Dermis microvascular lymphatic vessel endothelial cell (primary cell): ENCODE data around the gene DCP1A. TPM values are rescaled to one million over a fixed set of nuclear protein-coding genes. Genes with fewer than 3 reads are reported as not detected.
"Not testable (repeated sequence)": the region's sequence is repeated elsewhere in the genome, so short reads cannot be mapped to it uniquely, and the experiment has no call there.

ENCODE experiments used
- DNase-seq, 2 donors: peaks; one replicate each; pipeline versions ENCODE4 v3.0.0 to v3.0.0-alpha.2; 2010; ENCODE audit warnings: low read depth in 2 of 2
- total RNA-seq: library from RNA; depleted of rRNA; stranded (reverse); fragments of >200 nt; gene quantifications from 2 replicates; pipeline ENCODE4 v1.2.1, GENCODE V29; 2014

Gene DCP1A
- total RNA-seq, 1 donor from 2014 or later, result 8.9 TPM

DNA sequence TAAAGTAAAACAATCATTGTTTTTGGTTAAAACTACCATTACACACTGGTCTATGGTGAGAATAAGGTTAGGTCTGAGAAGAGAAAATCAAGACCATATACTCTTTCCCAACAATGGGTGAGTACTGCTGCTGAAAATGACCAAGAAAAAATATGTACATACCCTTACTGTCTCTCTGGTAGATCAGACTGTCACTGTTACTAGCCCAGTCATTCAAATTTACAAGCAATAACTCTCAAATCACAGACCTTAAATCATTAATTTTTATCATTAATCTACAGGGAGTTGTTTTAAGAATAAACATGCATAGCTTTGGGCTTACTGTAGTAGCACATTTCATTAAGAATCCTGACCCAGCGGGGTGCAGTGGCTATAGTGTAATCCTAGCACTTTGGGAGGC is 17.4 kb downstream of the DCP1A start:
- no peak for DNase-seq

- no peak for DNase-seq
Observed at GRCh38 chr3:53328746-53329145, 18.6 kb downstream of the DCP1A start.

DNA sequence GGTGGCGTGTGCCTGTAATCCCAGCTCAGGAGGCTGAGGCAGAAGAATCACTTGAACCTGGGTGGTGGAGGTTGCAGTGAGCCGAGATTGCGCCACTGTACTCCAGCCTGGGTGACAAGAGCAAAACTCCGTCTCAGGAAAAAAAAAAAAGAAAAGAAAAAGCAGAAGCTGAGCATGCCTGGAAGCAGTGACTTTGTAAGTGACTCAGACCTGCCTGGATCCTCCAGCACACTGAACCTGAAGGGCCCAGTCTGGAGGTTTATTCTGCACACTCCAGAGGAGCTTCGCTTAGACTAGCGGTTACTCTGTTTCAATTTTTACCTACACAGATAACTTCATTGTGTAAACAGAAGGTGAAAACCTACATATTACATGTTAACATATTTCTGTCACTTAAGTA is 19.4 kb downstream of the DCP1A start:
- DNase-seq, result not testable (repeated sequence)

DNA sequence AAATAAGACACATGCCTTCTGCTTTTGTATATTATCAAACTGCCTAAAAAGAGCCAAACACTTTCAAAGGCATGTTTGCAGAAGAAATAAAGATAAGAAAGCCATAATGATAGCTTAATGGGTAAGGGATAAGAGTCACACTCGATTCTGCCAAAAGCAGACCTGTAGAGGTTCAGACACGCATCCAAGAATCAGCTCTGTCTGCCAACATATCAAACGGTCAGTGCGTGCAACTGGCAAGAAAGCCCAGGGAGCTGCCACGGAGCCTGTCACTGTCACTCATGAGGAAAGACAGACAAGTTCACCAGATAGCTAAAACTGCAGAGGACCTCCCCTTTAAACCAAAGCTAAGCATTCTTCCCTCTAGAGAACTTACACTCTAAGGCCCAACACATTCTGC is 23.2 kb downstream of the DCP1A start:
- no peak for DNase-seq

DNA sequence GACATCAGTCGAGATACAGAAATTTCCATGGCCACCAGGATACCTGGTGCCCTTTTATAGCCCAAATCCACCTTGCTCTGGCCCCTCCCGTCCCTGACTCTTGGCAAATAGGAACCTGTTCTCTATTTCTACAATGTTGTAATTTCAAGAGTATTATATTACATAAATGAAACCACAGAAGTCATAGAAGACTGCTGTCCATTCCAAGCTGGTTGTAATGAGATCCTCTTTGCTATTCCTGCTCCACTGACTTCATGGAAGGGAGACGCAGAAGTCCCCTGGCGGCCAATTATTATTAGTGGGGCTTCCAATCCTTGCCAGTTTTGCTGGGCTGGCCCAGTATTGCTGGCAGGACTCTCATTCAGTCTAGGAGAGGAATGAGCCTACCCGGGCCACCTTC is 26.6 kb downstream of the DCP1A start:
- no peak for DNase-seq

- no peak for DNase-seq
Observed at GRCh38 chr3:53318522-53318921, 28.8 kb downstream of the DCP1A start.

DNA sequence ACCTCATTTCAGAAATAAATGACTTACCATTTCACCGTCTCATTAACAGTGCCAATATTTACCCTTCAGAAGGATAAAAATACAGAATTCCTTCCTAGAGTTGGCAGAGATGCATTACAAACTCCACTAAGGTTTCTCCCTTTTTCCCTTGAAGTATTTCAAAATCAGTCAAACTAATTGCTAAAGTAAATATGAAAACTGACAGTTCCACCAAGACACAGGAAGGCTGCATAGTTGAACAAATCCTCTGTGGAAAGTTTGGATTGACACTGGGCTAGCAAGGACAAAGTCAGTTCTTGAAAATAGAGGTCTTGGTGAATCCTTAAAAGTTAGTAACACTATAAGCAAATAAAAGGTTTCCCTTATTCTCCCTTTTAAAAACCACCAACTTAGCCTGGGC is 34.5 kb downstream of the DCP1A start:
- no peak for DNase-seq

DNA sequence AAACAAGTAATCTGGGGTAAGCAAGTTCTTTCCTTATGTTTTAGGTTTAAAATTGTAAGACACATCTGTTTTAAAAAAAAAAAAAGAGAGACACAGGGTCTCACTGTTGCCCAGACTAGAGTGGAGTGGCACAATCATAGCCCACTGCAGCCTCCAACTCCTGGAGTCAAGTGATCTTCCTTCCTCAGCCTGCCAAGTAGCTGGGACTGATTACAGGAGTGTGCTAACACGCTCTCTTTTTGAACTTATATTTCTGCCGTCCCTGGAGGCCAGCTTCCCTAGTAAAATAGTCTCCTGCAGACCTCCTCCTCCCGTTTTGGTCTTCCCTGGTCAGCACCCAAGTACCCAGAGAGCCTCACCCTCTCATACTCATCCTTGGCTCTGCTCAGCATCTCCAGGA is 35.5 kb downstream of the DCP1A start:
- no peak for DNase-seq

- DNase-seq, result no peak
Observed at GRCh38 chr3:53303957-53304356, 43.4 kb downstream of the DCP1A start.

DNA sequence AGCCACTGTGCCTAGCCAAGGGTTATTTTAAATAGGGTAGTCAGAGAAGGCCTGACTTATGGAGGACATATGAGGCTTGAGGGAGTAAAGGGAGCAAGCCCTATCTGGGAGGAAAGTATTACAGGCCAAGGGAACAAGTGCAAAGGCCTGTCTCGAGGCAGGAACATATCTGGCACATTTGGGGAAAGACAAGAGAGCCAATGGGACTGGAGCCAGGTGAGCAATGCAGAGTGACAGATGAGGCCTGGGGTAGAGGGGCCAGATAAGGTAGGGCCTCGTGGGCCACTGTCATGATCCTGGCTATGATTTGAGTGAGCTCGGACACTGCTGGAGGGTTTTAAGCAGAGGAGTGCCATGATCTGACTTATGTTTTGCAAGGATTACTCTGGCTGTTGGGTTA is 43.8 kb downstream of the DCP1A start:
- no peak for DNase-seq

GRCh38 chr3:53300826-53301225 is 46.5 kb downstream of the DCP1A start:
- DNase-seq, result no peak

DNA sequence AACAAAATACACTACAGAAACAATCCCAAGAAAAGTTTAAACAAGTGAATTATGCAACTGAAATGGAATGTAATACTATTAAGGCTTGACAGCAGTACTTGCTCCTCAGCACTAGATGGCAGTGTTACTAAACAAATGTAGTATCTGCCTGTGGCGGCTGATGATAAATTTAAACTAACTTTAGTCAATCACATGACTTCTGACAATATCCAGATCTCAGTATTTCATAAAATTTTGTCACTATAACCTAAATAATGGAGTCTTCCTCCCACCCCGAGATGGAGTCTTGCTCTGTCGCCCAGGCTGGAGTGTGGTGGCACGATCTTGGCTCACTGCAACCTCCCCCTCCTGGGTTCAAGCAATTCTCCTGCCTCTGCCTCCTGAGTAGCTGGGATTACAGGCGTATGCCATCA is 47.7 kb downstream of the DCP1A start:
- DNase-seq, result peak; percentile 33 to 60

- DNase-seq, result no peak
Observed at GRCh38 chr3:53295410-53295809, 51.9 kb downstream of the DCP1A start.

DNA sequence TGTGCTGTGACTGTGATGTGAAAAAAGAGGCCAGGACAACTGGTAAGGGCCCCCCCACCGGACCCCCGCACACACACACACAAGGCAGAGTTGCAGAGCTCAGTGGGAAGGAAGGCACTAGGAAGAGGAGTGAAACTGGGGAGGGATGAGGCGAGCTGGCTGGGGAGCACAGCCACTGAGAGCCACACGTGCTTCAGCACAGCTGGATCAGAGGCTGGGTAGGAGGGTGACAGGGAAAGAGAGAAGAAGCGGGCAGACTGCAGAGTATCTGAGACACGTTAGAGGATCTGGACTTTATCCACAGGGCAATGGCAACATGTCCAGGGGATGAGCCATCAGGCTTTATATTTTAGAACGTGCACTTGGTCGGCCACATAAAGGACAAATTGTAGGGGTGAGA is 53.5 kb downstream of the DCP1A start:
- DNase-seq, result no peak

GRCh38 chr3:53288214-53288613 is 59.1 kb downstream of the DCP1A start:
- DNase-seq, result no peak

DNA sequence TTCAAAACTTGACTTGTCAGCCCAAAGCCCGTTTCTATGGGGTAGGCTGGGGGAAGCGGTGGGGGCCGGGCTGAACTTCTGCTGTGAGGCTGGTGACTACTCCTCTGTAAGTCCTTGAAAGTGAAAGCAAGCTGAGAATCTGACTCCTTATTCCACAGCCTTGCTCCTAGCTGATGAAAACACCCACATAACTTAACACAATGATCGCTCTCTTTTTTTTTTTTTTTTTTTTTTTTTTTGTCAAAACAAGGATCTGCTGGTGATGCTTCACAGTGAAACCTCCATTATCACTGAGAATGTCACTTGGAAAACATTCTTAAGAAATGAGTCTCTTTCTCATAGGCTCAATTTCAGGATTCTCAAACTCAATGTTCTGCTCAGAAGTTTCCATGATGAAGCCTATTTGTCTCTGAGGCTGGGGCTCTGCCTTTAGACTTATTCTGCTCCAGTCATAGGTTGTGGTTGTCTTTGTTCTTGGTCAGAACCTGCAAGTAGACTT is 60.2 kb downstream of the DCP1A start:
- DNase-seq, result no peak

DNA sequence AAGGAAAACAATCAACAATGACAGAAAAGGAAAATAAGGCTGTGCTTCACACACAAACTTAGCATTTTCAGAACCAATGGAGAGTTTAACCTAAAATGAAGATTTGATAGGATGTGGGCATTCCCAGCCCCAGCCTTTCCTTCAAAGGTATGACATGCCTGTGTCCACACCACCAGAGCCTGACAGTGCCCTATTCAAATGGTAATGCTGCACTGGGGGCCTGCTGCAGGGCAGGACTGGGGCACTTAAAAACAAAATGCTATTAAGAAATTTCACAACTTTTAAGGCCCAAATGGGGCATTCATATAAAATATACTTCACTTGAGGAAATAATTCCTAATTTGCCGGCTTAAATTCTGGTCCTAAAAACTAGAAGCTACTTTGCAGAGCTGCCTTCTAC is 60.6 kb downstream of the DCP1A start:
- DNase-seq, result no peak

GRCh38 chr3:53282581-53282980 is 64.8 kb downstream of the DCP1A start:
- no peak for DNase-seq

DNA sequence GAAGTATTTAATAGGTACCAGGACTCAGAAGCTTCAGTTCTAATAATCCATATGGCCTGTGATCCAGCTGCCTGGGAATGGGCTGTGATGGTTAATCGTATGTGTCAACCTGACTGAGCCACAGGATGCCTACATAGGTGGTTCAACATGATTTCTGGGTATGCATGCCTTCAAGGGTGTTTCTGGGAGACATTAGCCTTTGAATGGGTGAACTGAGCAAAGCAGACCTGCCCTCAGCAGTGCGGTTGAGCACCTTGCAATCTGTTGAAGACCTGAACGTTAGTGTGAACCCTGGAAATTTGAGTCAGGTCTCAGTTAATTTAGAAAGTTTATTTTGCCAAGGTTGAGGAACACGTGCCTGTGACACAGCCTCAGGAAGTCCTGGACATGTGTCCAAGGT is 68.7 kb downstream of the DCP1A start:
- no peak for DNase-seq

DNA sequence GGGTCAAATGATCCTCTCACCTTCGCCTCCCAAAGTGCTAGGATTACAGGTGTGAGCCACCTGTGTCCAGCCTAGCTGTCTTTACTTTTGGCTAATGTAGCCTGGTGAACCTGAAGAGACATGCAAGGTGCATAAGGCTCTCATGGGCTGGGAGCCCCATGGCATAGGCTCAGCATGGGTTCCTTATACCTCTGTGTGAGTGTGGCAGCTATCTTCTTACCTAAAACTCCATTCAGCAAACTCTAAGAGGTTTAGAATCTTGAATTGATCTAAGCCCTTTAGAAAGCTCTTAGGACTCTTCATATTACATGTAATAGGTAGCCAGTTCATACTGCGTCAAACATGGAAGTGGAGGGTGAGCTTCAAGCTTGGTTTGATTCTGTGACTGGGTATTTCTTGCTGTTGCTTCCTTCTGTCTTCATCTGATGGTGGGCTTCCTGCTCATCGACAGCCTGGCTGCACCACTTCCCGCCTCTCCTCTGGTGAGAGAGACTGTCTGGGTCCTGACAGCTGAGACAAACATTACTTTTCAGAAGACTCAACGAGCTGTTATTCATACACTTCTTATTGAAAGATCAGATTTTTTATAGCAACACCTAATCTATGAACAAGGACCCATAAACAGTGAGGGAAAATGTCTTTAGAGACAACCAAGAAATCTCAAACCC is 72.3 kb downstream of the DCP1A start:
- no peak for DNase-seq

DNA sequence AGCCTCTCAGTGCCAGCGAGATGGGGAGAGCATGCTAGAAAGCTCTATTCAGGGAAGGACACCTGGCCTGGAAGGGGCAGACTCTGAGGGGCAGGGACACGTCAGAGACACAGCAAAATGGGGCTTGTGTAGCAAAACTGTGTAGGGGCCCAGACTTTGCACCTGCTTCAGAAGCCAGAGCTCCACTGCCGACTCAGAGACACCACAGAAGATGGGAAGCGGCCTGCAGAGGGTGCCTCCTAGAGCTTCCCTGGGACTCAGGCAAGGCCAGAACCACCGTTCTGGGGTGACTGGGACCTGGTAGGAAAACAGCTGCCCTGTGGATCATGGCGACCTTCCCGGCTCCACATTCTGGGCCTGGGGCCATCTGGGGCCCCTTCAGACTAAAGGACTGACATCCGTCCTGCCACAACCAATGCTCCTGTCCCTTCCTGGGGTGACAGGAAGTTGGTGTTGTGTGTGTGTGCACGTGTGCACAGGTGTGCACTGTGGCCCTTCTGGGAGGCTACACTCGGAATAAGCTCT is 74.1 kb downstream of the DCP1A start:
- no peak for DNase-seq

GRCh38 chr3:53269888-53270880 is 77.2 kb downstream of the DCP1A start:
- peak; percentile 71 to 91 for DNase-seq
